Mucosa of descending colon (tissue), 3 donors: ENCODE measurements around the gene FBXL7. TPM values are rescaled to one million over a fixed set of nuclear protein-coding genes. Genes with fewer than 3 reads are reported as not detected.

Experiments used
- ATAC-seq: fragments of 200-7000 bp; cut with Tn5 transposase; one replicate; pipeline ENCODE4 v1.9.1; 2020; ENCODE audit warnings: mild to moderate bottlenecking, moderate library complexity
- DNase-seq, 3 donors: peaks; one replicate each; pipeline ENCODE4 v3.0.0-alpha.2; 2020
- H3K36me3 ChIP-seq: fragments of 200-600 bp; one replicate; pipeline ENCODE4 v1.8.0; 2021; ENCODE audit warnings: low read depth, mild to moderate bottlenecking
- H3K4me1 ChIP-seq: fragments of 200-600 bp; one replicate; pipeline ENCODE4 v1.8.0; 2021; ENCODE audit warnings: low read depth, mild to moderate bottlenecking
- H3K4me3 ChIP-seq: fragments of 200-600 bp; one replicate; pipeline ENCODE4 v1.8.0; 2021; ENCODE audit warnings: mild to moderate bottlenecking
- H3K9me3 ChIP-seq: fragments of 200-600 bp; one replicate; pipeline ENCODE4 v1.8.0; 2021; ENCODE audit warnings: mild to moderate bottlenecking
- intact Hi-C, 2 donors: fragments of 100-400 bp; cut with DNase I in 1 of 2; cut with micrococcal nuclease in 1 of 2; formaldehyde crosslinking; loops; one replicate each; pipeline versions ENCODE4 v1.11.0 to v1.11.1; 2022; cut with DNase I, micrococcal nuclease
- total RNA-seq, 3 donors: library from RNA; stranded (reverse); fragmentation: NEBNext Ultra II Directional in 2 of 3; extraction: Animal tissue kit (Norgen Biotek cat#: 25700) in 2 of 3; gene quantifications; one replicate each; pipeline versions ENCODE4 v1.2.1 to v1.2.4, GENCODE V29; 2021 to 2023
- TF ChIP-seq, protein P1 (sequence below): fragments of 200-600 bp; IDR thresholded peaks from one replicate; pipeline ENCODE4 v1.8.0; 2022; ENCODE audit warnings: antibody characterized with exemption, mild to moderate bottlenecking
- donor health status: DM: no; HTN: no; CAD: no; lungs with moderate emphysema.
- donor health status: DM: no; HTN: no; CAD: no.
- donor health status: DM: no; HTN: yes; CAD: no.

FBXL7 gene
- total RNA-seq, 3 donors from 2014 or later: 1.6 to 21.4 (median 3.4) TPM

DNA sequence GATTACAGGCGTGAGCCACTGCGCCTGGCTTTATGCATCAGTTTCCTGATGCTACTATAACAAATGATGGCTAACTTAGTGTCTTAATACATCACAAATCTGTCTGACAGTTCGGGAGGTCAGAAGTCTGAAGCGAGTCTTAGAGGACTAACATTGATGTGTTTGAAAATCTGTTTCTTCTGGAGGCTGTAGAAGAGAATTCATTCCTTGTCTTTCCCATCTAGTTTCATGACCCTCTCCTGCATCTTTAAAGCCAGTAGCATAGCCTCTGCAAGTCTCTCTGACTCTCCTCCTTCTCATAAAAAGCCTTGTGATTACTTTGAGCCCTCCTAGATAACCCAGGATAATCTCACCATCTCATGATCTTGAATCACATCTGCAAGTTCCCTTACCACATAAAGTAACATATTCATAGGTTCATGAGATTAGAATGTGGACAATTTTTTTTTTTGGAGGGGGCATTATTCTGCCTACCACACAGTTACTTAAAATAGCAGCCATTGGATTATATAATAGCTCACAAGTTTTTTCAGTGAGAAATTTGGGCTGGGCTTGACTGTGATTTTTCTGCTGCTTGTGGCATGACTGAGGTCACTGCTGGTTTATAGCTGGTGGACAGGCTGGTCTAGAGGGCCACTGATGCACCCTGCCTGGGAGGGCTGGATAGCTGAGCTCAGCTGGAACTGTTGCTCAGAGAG lies 134.8 kb downstream of the FBXL7 start:
- intact Hi-C loops: no loop called here
- Histone ChIP-seq H3K4me3 (no peak overlapping the region), H3K36me3 (no peaks in the 10 kb centered on the region), H3K4me1 (no peaks in the 10 kb centered on the region), H3K9me3 (no peaks in the 10 kb centered on the region)
- ATAC-seq (no peak), DNase-seq (no peak)
- TF ChIP-seq, protein P1, sequence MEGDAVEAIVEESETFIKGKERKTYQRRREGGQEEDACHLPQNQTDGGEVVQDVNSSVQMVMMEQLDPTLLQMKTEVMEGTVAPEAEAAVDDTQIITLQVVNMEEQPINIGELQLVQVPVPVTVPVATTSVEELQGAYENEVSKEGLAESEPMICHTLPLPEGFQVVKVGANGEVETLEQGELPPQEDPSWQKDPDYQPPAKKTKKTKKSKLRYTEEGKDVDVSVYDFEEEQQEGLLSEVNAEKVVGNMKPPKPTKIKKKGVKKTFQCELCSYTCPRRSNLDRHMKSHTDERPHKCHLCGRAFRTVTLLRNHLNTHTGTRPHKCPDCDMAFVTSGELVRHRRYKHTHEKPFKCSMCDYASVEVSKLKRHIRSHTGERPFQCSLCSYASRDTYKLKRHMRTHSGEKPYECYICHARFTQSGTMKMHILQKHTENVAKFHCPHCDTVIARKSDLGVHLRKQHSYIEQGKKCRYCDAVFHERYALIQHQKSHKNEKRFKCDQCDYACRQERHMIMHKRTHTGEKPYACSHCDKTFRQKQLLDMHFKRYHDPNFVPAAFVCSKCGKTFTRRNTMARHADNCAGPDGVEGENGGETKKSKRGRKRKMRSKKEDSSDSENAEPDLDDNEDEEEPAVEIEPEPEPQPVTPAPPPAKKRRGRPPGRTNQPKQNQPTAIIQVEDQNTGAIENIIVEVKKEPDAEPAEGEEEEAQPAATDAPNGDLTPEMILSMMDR: no peak

DNA sequence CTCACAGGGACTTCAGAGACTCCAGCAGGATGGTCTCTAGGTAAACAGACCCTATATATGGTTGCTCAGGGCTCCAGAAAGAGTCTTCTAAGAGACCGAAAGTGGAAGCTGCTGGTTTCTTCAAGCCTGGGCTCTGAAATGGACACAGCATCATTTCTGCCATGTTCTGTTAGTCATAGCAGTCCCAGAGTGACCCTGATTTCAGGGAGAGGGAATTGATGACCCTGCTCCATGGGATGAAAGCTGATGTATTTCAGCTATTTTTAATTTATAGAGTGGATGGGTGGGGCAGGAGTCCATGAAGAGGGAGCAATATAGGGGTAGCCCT lies 135.3 kb downstream of the FBXL7 start:
- DNase-seq: no peak
- H3K4me3 ChIP-seq: no peak overlapping the region
- no peaks in the 10 kb centered on the region for H3K36me3 ChIP-seq
- intact Hi-C loops: no loop called here
- H3K9me3 ChIP-seq: no peaks in the 10 kb centered on the region
- H3K4me1 ChIP-seq: no peaks in the 10 kb centered on the region
- no peak for ATAC-seq
- TF ChIP-seq, protein P1: no peak

DNA sequence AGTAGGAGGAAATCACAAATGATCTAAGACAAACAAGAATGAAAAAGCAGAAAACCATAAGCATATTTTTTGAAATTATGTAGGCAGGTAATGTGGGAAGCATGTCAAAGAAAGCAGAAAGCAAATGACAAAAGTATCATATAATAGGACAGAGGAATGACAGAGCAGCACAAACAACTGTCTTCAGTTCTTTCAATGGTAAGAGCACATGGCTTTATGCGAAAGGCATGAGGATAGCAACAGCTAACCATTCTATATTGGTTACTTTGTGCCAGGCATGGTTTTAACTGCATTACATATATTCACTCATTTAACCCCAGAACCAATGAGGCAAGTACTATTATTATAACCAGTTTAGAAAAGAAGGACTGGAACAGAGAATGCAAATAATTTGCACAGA lies 137.4 kb downstream of the FBXL7 start:
- H3K9me3 ChIP-seq: no peaks in the 10 kb centered on the region
- intact Hi-C loops: no loop called here

DNA sequence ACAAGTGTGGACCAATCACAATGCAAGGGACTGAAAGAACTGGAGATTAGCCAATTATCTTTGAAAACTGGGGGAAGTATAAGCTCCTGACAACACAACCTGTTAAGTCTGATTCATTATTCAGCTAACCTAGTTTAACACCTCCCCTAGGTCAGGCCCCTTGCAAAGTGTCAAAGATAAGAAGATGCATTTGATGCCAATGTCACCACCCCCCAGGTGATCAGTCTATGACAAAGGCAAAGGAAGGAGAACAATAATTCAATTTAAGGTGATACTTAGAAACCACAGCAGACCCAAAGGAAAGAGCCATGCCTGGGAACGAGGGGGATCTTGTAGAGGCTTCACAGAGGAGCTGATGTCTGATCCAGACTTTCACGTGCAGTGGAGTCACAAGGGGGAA lies 137.9 kb downstream of the FBXL7 start:
- Histone ChIP-seq H3K9me3 (no peaks in the 10 kb centered on the region), H3K4me3 (no peak overlapping the region), H3K4me1 (no peaks in the 10 kb centered on the region), H3K36me3 (no peaks in the 10 kb centered on the region)
- ATAC-seq (no peak), DNase-seq (no peak)
- TF ChIP-seq, protein P1: no peak
- intact Hi-C loops: no loop called here

More for the DNA sequence above, 137.4 kb downstream of the FBXL7 start:
- TF ChIP-seq, protein P1: no peak
- Histone ChIP-seq H3K4me3 (no peak overlapping the region), H3K4me1 (no peaks in the 10 kb centered on the region), H3K36me3 (no peaks in the 10 kb centered on the region)
- ATAC-seq (no peak), DNase-seq (no peak)

DNA sequence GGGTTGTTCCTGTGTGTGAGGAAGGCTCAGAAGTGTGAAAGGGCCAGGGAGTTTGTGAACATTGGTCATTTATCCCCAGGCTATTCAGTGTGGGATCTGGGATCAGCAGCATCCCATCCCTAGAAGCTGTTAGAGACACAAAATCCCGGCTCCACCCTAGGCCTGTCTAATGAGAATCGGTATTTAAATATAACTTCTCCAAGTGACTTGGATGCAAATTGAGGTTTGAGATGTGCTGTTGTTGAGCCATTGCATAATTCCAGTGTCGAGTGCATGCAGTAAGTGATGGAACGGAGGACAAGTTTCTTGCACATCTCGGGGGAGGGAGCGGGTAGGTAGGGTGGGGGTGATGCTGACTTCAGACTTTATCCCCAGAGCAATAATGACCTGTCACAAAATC lies 138.3 kb downstream of the FBXL7 start:
- intact Hi-C loops: no loop called here
- DNase-seq (no peak), ATAC-seq (no peak)
- H3K4me3 ChIP-seq: no peak overlapping the region
- no peaks in the 10 kb centered on the region for H3K4me1 ChIP-seq
- H3K36me3 ChIP-seq: no peaks in the 10 kb centered on the region
- TF ChIP-seq, protein P1: no peak
- H3K9me3 ChIP-seq: no peaks in the 10 kb centered on the region

DNA sequence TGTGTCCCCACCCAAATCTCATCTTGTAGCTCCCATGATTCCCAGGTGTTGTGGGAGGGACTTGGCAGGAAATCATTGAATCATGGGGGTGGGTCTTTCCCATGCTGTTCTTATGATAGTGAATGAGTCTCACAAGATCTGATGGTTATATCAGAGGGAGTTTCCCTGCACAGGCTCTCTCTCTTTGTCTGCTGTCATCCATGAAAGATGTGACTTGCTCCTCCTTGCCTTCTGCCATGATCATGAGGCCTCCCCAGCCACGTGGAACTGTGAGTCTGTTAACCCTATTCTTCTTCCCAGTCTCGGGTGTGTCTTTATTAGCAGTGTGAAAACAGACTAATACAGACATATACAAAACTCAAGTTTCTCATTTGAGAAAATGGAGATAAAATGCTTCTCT lies 139.3 kb downstream of the FBXL7 start:
- ATAC-seq: no peak

More for the DNA sequence above, 139.3 kb downstream of the FBXL7 start:
- H3K9me3 ChIP-seq: no peaks in the 10 kb centered on the region
- no peaks in the 10 kb centered on the region for H3K36me3 ChIP-seq
- no peaks in the 10 kb centered on the region for H3K4me1 ChIP-seq
- intact Hi-C loops: no loop called here
- DNase-seq: no peak
- TF ChIP-seq, protein P1: no peak
- no peak overlapping the region for H3K4me3 ChIP-seq
